SK-N-DZ (cell line): Measurements from ENCODE around the gene OR1E1.

Experiments used
- small RNA-seq, 2 experiments: library from RNA; depleted of rRNA; stranded (forward); fragments of <200 nt; gene quantifications; one replicate each; pipeline ENCODE3, GENCODE V24; 2014

OR1E1 gene

Small RNA genes within 50 kb of the gene (small RNA-seq; reads per million reads assigned to genes)
- gene OR1AC1P: 0 reads per million in 2 experiments
